SK-N-SH (cell line): ENCODE measurements around the gene TCEAL7. TPM values are rescaled to one million over a fixed set of nuclear protein-coding genes. Genes with fewer than 3 reads are reported as not detected.

Experiments used
- CHD2 ChIP-seq: fragments of 150-350 bp; IDR thresholded peaks from 2 replicates; pipeline ENCODE4 v1.6.1; 2018; ENCODE audit warnings: low read length; ENCODE audit not compliant: partially characterized antibody
- EZH2phosphoT487 ChIP-seq: fragments of 200-600 bp; sonication (generic); IDR thresholded peaks from 2 replicates; pipeline ENCODE4 v1.6.1; 2017; ENCODE audit warnings: low read depth, mixed run types, mild to moderate bottlenecking, antibody characterized with exemption, moderate library complexity, borderline replicate concordance
- FOXJ3 ChIP-seq: sonication (generic); formaldehyde crosslinking; IDR thresholded peaks from 2 replicates; pipeline ENCODE4 v1.5.1; 2020; ENCODE audit warnings: mild to moderate bottlenecking, missing genetic modification reagents
- FOXM1 ChIP-seq: IDR thresholded peaks from 2 replicates; pipeline ENCODE4 v1.4.0; 2012; ENCODE audit warnings: low read depth, mild to moderate bottlenecking
- GATA2 ChIP-seq: sonication (generic); formaldehyde crosslinking; IDR thresholded peaks from 2 replicates; pipeline ENCODE4 v1.5.0; 2020; ENCODE audit warnings: mild to moderate bottlenecking, missing genetic modification reagents
- MEF2A ChIP-seq: IDR thresholded peaks from 2 replicates; pipeline ENCODE4 v1.4.0; 2012; ENCODE audit warnings: low read depth, borderline replicate concordance
- RFX5 ChIP-seq: IDR thresholded peaks from 2 replicates; pipeline ENCODE4 v1.6.1; 2012; ENCODE audit warnings: mild to moderate bottlenecking, improper control_type of control experiment, low read length
- RXRA ChIP-seq: IDR thresholded peaks from 2 replicates; pipeline ENCODE4 v1.4.0; 2012; ENCODE audit warnings: low read depth, mild to moderate bottlenecking, borderline replicate concordance
- TAF1 ChIP-seq: IDR thresholded peaks from 2 replicates; pipeline ENCODE4 v1.6.1; 2012; ENCODE audit warnings: low read depth, mild to moderate bottlenecking, low read length, moderate library complexity, borderline replicate concordance
- TEAD4 ChIP-seq: IDR thresholded peaks from 2 replicates; pipeline ENCODE4 v1.4.0; 2012; ENCODE audit warnings: mild to moderate bottlenecking, borderline replicate concordance; ENCODE audit not compliant: insufficient read depth
- polyA plus RNA-seq, 3 experiments: library from polyadenylated mRNA; depleted of rRNA; stranded (reverse); fragments of >200 nt; gene quantifications; 2 replicates each; pipeline ENCODE4 v1.2.3, GENCODE V29; 2012
- TF ChIP-seq, protein P1 (sequence below): IDR thresholded peaks from 2 replicates; pipeline ENCODE4 v1.4.0; 2012; ENCODE audit warnings: low read depth, borderline replicate concordance
- TF ChIP-seq, protein P2 (sequence below): fragments of 150-350 bp; IDR thresholded peaks from 2 replicates; pipeline ENCODE4 v1.6.1; 2017; ENCODE audit warnings: antibody characterized with exemption, low read length, low read depth, borderline replicate concordance
- TF ChIP-seq, protein P3 (sequence below): fragments of 150-350 bp; IDR thresholded peaks from 2 replicates; pipeline ENCODE4 v1.6.1; 2016; ENCODE audit warnings: mild to moderate bottlenecking, low read depth, low read length
- TF ChIP-seq, protein P4 (sequence below): IDR thresholded peaks from 2 replicates; pipeline ENCODE4 v1.6.1; 2012; ENCODE audit warnings: mild to moderate bottlenecking, low read depth, low read length, moderate library complexity

The TCEAL7 gene
- polyA plus RNA-seq, 1 of the 3 experiments (the other 2 are of a cell fraction): 20.2 TPM

DNA sequence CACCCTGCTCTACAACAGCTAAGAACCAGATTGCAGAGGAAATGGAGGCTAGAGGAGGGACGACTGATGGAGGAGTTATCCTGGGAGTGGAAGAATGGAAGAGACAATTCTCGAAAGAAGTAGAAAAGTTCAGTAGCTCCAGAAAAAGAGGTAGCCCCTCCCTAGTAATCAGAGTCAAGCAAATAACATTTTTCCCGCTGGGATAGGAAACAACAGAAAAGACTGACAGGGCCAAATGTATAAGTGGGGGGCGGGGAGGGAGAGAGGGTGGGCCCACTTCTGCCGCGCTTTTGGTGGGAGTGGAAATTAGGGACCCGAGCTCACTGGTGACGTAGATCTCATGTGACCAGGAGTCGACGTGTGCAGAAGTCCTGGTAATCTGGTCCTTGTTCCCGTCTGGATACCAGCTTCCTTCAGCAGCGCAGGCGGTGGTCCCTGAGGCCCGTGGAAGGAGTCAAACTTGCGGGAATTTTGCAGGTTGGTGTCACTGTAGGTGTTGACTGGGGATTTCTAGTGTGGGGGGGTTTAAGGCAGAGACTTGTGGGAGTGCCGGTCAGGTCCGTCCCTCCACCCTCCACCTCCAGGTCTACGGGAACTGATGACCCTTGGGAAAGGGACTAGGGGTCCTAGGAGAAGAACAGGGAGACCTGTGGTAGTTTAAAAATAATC lies 26.2 kb downstream of the TCEAL7 start, which contains the start of gene TCEAL9 (continued):
- TF ChIP-seq, protein P1, sequence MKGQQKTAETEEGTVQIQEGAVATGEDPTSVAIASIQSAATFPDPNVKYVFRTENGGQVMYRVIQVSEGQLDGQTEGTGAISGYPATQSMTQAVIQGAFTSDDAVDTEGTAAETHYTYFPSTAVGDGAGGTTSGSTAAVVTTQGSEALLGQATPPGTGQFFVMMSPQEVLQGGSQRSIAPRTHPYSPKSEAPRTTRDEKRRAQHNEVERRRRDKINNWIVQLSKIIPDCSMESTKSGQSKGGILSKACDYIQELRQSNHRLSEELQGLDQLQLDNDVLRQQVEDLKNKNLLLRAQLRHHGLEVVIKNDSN: peak; percentile 79
- TF ChIP-seq TEAD4 (no peak), CHD2 (no peak), TAF1 (peak; percentile 12; the same call in 1 of the 2 replicates), FOXM1 (no peak), FOXJ3 (CRISPR knock-in tag) (no peak), EZH2phosphoT487 (no peak), GATA2 (CRISPR knock-in tag) (no peak), MEF2A (no peak), RFX5 (no peak), RXRA (no peak)
- TF ChIP-seq, protein P2, sequence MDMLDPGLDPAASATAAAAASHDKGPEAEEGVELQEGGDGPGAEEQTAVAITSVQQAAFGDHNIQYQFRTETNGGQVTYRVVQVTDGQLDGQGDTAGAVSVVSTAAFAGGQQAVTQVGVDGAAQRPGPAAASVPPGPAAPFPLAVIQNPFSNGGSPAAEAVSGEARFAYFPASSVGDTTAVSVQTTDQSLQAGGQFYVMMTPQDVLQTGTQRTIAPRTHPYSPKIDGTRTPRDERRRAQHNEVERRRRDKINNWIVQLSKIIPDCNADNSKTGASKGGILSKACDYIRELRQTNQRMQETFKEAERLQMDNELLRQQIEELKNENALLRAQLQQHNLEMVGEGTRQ: no peak
- TF ChIP-seq, protein P3, sequence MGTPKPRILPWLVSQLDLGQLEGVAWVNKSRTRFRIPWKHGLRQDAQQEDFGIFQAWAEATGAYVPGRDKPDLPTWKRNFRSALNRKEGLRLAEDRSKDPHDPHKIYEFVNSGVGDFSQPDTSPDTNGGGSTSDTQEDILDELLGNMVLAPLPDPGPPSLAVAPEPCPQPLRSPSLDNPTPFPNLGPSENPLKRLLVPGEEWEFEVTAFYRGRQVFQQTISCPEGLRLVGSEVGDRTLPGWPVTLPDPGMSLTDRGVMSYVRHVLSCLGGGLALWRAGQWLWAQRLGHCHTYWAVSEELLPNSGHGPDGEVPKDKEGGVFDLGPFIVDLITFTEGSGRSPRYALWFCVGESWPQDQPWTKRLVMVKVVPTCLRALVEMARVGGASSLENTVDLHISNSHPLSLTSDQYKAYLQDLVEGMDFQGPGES: no peak
- TF ChIP-seq, protein P4, sequence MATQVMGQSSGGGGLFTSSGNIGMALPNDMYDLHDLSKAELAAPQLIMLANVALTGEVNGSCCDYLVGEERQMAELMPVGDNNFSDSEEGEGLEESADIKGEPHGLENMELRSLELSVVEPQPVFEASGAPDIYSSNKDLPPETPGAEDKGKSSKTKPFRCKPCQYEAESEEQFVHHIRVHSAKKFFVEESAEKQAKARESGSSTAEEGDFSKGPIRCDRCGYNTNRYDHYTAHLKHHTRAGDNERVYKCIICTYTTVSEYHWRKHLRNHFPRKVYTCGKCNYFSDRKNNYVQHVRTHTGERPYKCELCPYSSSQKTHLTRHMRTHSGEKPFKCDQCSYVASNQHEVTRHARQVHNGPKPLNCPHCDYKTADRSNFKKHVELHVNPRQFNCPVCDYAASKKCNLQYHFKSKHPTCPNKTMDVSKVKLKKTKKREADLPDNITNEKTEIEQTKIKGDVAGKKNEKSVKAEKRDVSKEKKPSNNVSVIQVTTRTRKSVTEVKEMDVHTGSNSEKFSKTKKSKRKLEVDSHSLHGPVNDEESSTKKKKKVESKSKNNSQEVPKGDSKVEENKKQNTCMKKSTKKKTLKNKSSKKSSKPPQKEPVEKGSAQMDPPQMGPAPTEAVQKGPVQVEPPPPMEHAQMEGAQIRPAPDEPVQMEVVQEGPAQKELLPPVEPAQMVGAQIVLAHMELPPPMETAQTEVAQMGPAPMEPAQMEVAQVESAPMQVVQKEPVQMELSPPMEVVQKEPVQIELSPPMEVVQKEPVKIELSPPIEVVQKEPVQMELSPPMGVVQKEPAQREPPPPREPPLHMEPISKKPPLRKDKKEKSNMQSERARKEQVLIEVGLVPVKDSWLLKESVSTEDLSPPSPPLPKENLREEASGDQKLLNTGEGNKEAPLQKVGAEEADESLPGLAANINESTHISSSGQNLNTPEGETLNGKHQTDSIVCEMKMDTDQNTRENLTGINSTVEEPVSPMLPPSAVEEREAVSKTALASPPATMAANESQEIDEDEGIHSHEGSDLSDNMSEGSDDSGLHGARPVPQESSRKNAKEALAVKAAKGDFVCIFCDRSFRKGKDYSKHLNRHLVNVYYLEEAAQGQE: no peak
